A549 (cell line): ENCODE measurements around the gene CCDC12. TPM values are rescaled to one million over a fixed set of nuclear protein-coding genes. Genes with fewer than 3 reads are reported as not detected.

Experiments
- ATAC-seq, 2 experiments: fragments of 200-7000 bp in 1 of 2; fragments of >200 bp in 1 of 2; cut with Nextera tagmentation in 1 of 2; cut with Tn5 transposase in 1 of 2; 3 replicates each; pipeline versions ENCODE4 v1.8.0 to v1.9.1; 2018 to 2020; ENCODE audit warnings: mild to moderate bottlenecking in 1 of 2, moderate library complexity in 1 of 2
- CTCF ChIA-PET: fragments of 300-600 bp; sonication (Branson Sonifier 250); formaldehyde crosslinking; extraction: SDS; loops from one replicate; lab custom pipeline; 2021; ENCODE audit warnings: antibody characterized with exemption, inconsistent platforms; lab: Yijun Ruan, JAX
- POLR2A ChIA-PET: fragments of 350-600 bp; formaldehyde crosslinking; extraction: SDS; loops from one replicate; lab custom pipeline; 2021; ENCODE audit warnings: antibody characterized with exemption, inconsistent platforms; lab: Yijun Ruan, JAX
- DNase-seq, 2 experiments: peaks; one replicate each; pipeline versions ENCODE4 v3.0.0 to v3.0.0-alpha.2; 2011 to 2016; ENCODE audit warnings: low read depth in 1 of 2, low spot score in 1 of 2
- FAIRE-seq: peaks from 2 replicates; lab custom pipeline; 2011; peaks lifted over from hg19 to GRCh38; lab: Jason Lieb, UNC
- H3K27ac ChIP-seq, 2 experiments: fragments of >200 bp; sonication (Bioruptor Twin); formaldehyde crosslinking; 3 replicates each; pipeline ENCODE4 v1.5.1; 2016 to 2017
- H3K4me1 ChIP-seq: fragments of >200 bp; sonication (Bioruptor Twin); formaldehyde crosslinking; 3 replicates; pipeline ENCODE4 v1.6.1; 2016
- H3K4me2 ChIP-seq: fragments of >200 bp; sonication (Bioruptor Twin); formaldehyde crosslinking; 3 replicates; pipeline ENCODE4 v1.6.1; 2016
- H3K4me3 ChIP-seq: fragments of >200 bp; sonication (Bioruptor Twin); formaldehyde crosslinking; 3 replicates; pipeline ENCODE4 v1.5.1; 2016
- H3K9me3 ChIP-seq: fragments of >200 bp; sonication (Bioruptor Twin); formaldehyde crosslinking; 3 replicates; pipeline ENCODE4 v1.6.1; 2016
- BHLHE40 ChIP-seq: IDR thresholded peaks from 2 replicates; pipeline ENCODE4 v1.6.1; 2012; ENCODE audit warnings: low read depth, low read length, inconsistent platforms
- CBX8 ChIP-seq: fragments of 200-600 bp; sonication (generic); IDR thresholded peaks from 2 replicates; pipeline ENCODE4 v1.6.1; 2016
- CHD2 ChIP-seq: fragments of 150-350 bp; IDR thresholded peaks from 2 replicates; pipeline ENCODE4 v1.6.1; 2014; ENCODE audit warnings: low read length; ENCODE audit not compliant: partially characterized antibody
- EHMT2 ChIP-seq: fragments of 200-600 bp; sonication (generic); IDR thresholded peaks from 2 replicates; pipeline ENCODE4 v1.6.1; 2016; ENCODE audit warnings: antibody characterized with exemption, low read depth, mild to moderate bottlenecking, moderate library complexity
- ESRRA ChIP-seq: fragments of 150-350 bp; IDR thresholded peaks from 2 replicates; pipeline ENCODE4 v1.6.1; 2014; ENCODE audit warnings: mild to moderate bottlenecking, low read length, borderline replicate concordance
- HEYL ChIP-seq: fragments of 250-450 bp; sonication (Bioruptor Pico); IDR thresholded peaks from 2 replicates; pipeline ENCODE4 v1.8.0; 2021; ENCODE audit warnings: mild to moderate bottlenecking, moderate library complexity
- HOXB5 ChIP-seq: fragments of 250-450 bp; sonication (Bioruptor Pico); IDR thresholded peaks from 2 replicates; pipeline ENCODE4 v1.5.0; 2020; ENCODE audit warnings: mild to moderate bottlenecking, moderate library complexity
- JUN ChIP-seq, 2 experiments: fragments of >200 bp; sonication (Bioruptor Twin); formaldehyde crosslinking; IDR thresholded peaks; 2 replicates in 1 of 2; 3 replicates in 1 of 2; pipeline ENCODE4 v1.6.1; 2016 to 2017
- KDM1A ChIP-seq: fragments of 200-600 bp; sonication (generic); IDR thresholded peaks from 2 replicates; pipeline ENCODE4 v1.6.1; 2016; ENCODE audit warnings: low read depth, mild to moderate bottlenecking
- KDM5A ChIP-seq: fragments of 200-600 bp; sonication (generic); IDR thresholded peaks from 2 replicates; pipeline ENCODE4 v1.6.1; 2016; ENCODE audit warnings: antibody characterized with exemption, mild to moderate bottlenecking
- NFE2L2 ChIP-seq: fragments of 150-350 bp; conservative IDR thresholded peaks from 2 replicates; pipeline ENCODE4 v1.6.1; 2014; ENCODE audit warnings: low read length
- NR3C1 ChIP-seq: fragments of >200 bp; sonication (Bioruptor Twin); formaldehyde crosslinking; IDR thresholded peaks from 3 replicates; pipeline ENCODE4 v1.6.1; 2017
- PBX3 ChIP-seq: IDR thresholded peaks from 2 replicates; pipeline ENCODE4 v1.6.1; 2012
- RAD21 ChIP-seq, 2 experiments: fragments of >200 bp in 1 of 2; sonication (Bioruptor Twin) in 1 of 2; formaldehyde crosslinking in 1 of 2; IDR thresholded peaks in 1 of 2; conservative IDR thresholded peaks in 1 of 2; 2 replicates in 1 of 2; 3 replicates in 1 of 2; pipeline ENCODE4 v1.6.1; 2012 to 2018; ENCODE audit warnings: inconsistent platforms in 1 of 2
- RARB ChIP-seq: fragments of 250-450 bp; sonication (Bioruptor Pico); IDR thresholded peaks from 2 replicates; pipeline ENCODE4 v1.8.0; 2021; ENCODE audit warnings: mild to moderate bottlenecking, moderate library complexity
- RCOR1 ChIP-seq: fragments of 150-350 bp; IDR thresholded peaks from 2 replicates; pipeline ENCODE4 v1.6.1; 2014; ENCODE audit warnings: antibody characterized with exemption, low read length, low read depth
- REST ChIP-seq: fragments of 200-600 bp; sonication (generic); IDR thresholded peaks from 2 replicates; pipeline ENCODE4 v1.6.1; 2016; ENCODE audit warnings: antibody characterized with exemption, mild to moderate bottlenecking, moderate library complexity
- RNF2 ChIP-seq: fragments of 200-600 bp; sonication (generic); IDR thresholded peaks from 2 replicates; pipeline ENCODE4 v1.6.1; 2016; ENCODE audit warnings: low read depth, mild to moderate bottlenecking, antibody characterized with exemption, moderate library complexity, borderline replicate concordance
- SMC3 ChIP-seq: fragments of >200 bp; sonication (Bioruptor Twin); formaldehyde crosslinking; IDR thresholded peaks from 3 replicates; pipeline ENCODE4 v1.6.1; 2018; ENCODE audit warnings: inconsistent platforms
- ZFP36 ChIP-seq: fragments of 450-650 bp; IDR thresholded peaks from 2 replicates; pipeline ENCODE4 v1.6.1; 2014; ENCODE audit warnings: borderline replicate concordance; ENCODE audit not compliant: partially characterized antibody
- ZNF302 ChIP-seq: fragments of 250-450 bp; sonication (Bioruptor Pico); IDR thresholded peaks from 2 replicates; pipeline ENCODE4 v1.9.0; 2021; ENCODE audit warnings: inconsistent platforms, mild to moderate bottlenecking, moderate library complexity
- ZSCAN20 ChIP-seq: fragments of 250-450 bp; sonication (Bioruptor Pico); IDR thresholded peaks from 2 replicates; pipeline ENCODE4 v1.8.0; 2022; ENCODE audit warnings: mild to moderate bottlenecking, moderate library complexity
- WGBS: methylation state at CpG from one replicate; pipeline ENCODE4 v1.1.6; 2017; ENCODE audit errors: missing lambda C conversion rate; 5-methylcytosine and 5-hydroxymethylcytosine counted together
- polyA plus RNA-seq, 4 experiments: library from polyadenylated mRNA; depleted of rRNA in 3 of 4; stranded (reverse); fragments of >200 nt; fragmentation: RNase III in 1 of 4; extraction: RNeasy Plus Mini Kit Qiagen cat#74134 plus additional on column Dnase treatment in 1 of 4; gene quantifications; 2 replicates in 3 of 4; 3 replicates in 1 of 4; pipeline ENCODE4 v1.2.3, GENCODE V29; 2011 to 2017
- TF ChIP-seq, protein P1 (sequence below): fragments of >200 bp; sonication (Bioruptor Twin); formaldehyde crosslinking; IDR thresholded peaks from 2 replicates; pipeline ENCODE4 v1.6.1; 2016

The CCDC12 gene
- polyA plus RNA-seq, 2 of the 4 experiments (the other 2 are of a cell fraction), result 34.8 to 81.0 TPM

DNA sequence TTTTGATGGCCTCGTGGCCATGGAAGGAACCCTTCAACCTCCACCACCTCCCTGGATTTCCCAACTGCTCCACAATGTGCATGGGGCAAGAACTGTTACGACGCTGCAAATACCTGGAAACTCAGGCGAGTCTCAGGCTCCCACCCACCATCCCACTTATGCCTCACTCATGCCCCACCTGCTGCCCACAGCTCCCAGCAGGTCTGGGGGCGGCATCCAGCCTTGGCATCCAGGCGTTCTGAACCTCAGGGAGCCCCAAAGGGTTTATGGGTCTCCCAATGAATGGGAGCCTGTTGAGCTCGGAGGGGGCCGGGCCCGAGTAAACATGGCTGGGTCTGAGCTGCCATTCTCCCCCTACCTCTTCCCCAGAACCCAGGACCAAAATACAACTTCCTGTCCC is 101.0 kb downstream of the CCDC12 start:
- DNase-seq, result no peak
- Histone ChIP-seq H3K27ac (no peak overlapping the region), H3K4me2 (no peak overlapping the region), H3K9me3 (no peaks in the 10 kb centered on the region), H3K4me3 (no peak overlapping the region), H3K4me1 (peaks cover 18% of the 10 kb centered on the region)
- ChIA-PET POLR2A (interaction anchor here (0.5 kb wide), 1 partner anchor 336 kb away, joined by 4 read pairs; no protein-coding TSS in a partner anchor), CTCF (interaction anchor here (7.4 kb wide), 1 partner anchor 8 kb away, joined by 45 read pairs; no protein-coding TSS in a partner anchor)
- 69% methylated on average over 8 of the region's 9 CpGs for whole genome bisulfite sequencing
- ATAC-seq, result no peak
- FAIRE-seq, result no peak
- no peak for TF ChIP-seq ZNF302 (CRISPR knock-in tag)
- no peak for TF ChIP-seq KDM1A
- no peak for TF ChIP-seq CHD2
- TF ChIP-seq, protein P1, sequence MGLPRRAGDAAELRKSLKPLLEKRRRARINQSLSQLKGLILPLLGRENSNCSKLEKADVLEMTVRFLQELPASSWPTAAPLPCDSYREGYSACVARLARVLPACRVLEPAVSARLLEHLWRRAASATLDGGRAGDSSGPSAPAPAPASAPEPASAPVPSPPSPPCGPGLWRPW, result no peak
- no peak for TF ChIP-seq SMC3
- no peak for TF ChIP-seq KDM5A
- TF ChIP-seq REST, result no peak
- TF ChIP-seq BHLHE40, result no peak
- no peak for TF ChIP-seq RARB (CRISPR knock-in tag)
- TF ChIP-seq ZSCAN20 (CRISPR knock-in tag), result no peak
- no peak for TF ChIP-seq HEYL (CRISPR knock-in tag)
- TF ChIP-seq, all 56 proteins: peak for 0

DNA sequence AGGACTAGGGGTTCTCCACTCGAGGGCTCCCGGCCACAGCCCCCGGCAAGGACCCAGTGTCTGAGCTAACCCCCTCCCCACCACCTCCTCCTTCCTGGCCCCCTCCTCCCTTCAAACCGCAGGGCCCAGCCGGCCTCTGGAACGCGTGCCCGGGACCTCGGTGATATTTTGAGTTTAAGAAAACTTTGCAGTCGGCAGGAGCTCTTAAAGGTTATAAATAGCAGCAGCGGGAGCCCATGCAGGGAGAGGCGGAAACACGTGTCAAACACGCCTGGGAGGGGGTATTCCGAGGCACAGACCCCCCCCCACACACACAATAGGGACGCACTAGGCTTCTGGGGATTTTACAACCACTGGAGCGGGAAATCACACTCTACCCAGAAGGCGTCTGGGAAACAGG is 102.1 kb downstream of the CCDC12 start:
- H3K9me3 ChIP-seq, result no peaks in the 10 kb centered on the region
- no peak for TF ChIP-seq CBX8
- no peak for TF ChIP-seq HEYL (CRISPR knock-in tag)
- TF ChIP-seq ZFP36, result no peak
- no peak for TF ChIP-seq REST
- TF ChIP-seq EHMT2, result no peak
- no peak for TF ChIP-seq RNF2
- H3K4me1 ChIP-seq, result peaks cover 17% of the 10 kb centered on the region
- H3K4me2 ChIP-seq, result no peak overlapping the region
- WGBS, result 88% methylated on average over 3 of the region's 18 CpGs
- ATAC-seq (no peak), FAIRE-seq (no peak), DNase-seq (no peak)
- no peak overlapping the region for H3K27ac ChIP-seq
- POLR2A ChIA-PET, result no interaction called here
- H3K4me3 ChIP-seq, result no peak overlapping the region
- CTCF ChIA-PET, result interaction anchor here (2.6 to 7.4 kb wide), 2 partner anchors 7 to 21 kb away, joined by 12 to 45 read pairs; no protein-coding TSS in a partner anchor

- 59% methylated on average over 4 of the region's 5 CpGs for WGBS
- ATAC-seq (no peak), DNase-seq (no peak), FAIRE-seq (no peak)
- H3K4me1 ChIP-seq, result peaks cover 8% of the 10 kb centered on the region
- H3K9me3 ChIP-seq, result no peaks in the 10 kb centered on the region
- no peak overlapping the region for H3K27ac ChIP-seq
- ChIA-PET POLR2A (no interaction called here), CTCF (interaction anchor here (0.5 to 2.6 kb wide), 4 partner anchors 17 to 1068 kb away, joined by 3 to 12 read pairs (median 3); no protein-coding TSS in a partner anchor)
- no peak for TF ChIP-seq JUN (IDR thresholded peaks at IDR 0.05)
- no peak for TF ChIP-seq RARB (CRISPR knock-in tag)
- no peak for TF ChIP-seq NR3C1
- no peak for TF ChIP-seq PBX3
- TF ChIP-seq ESRRA, result no peak
- no peak for TF ChIP-seq EHMT2
- TF ChIP-seq RAD21 (conservative IDR thresholded peaks at IDR 0.05 in 1 of 2, IDR thresholded peaks at IDR 0.05 in 1 of 2), result no peak
- TF ChIP-seq RCOR1, result no peak
- TF ChIP-seq NFE2L2, result no peak
- no peak for TF ChIP-seq ZSCAN20 (CRISPR knock-in tag)
- TF ChIP-seq HOXB5 (CRISPR knock-in tag), result no peak
- no peak overlapping the region for H3K4me3 ChIP-seq
- H3K4me2 ChIP-seq, result no peak overlapping the region
Measured at GRCh38 chr3:46873521-46873920, 103.0 kb downstream of the CCDC12 start.
